Mucosa of descending colon (tissue), 3 donors: Measurements from ENCODE around the gene PIK3C2B. TPM values are rescaled to one million over a fixed set of nuclear protein-coding genes. Genes with fewer than 3 reads are reported as not detected.

Source experiments
- ATAC-seq: fragments of 200-7000 bp; cut with Tn5 transposase; one replicate; pipeline ENCODE4 v1.9.1; 2020; ENCODE audit warnings: mild to moderate bottlenecking, moderate library complexity
- DNase-seq, 3 donors: peaks; one replicate each; pipeline ENCODE4 v3.0.0-alpha.2; 2020
- H3K36me3 ChIP-seq: fragments of 200-600 bp; one replicate; pipeline ENCODE4 v1.8.0; 2021; ENCODE audit warnings: low read depth, mild to moderate bottlenecking
- H3K4me1 ChIP-seq: fragments of 200-600 bp; one replicate; pipeline ENCODE4 v1.8.0; 2021; ENCODE audit warnings: low read depth, mild to moderate bottlenecking
- H3K4me3 ChIP-seq: fragments of 200-600 bp; one replicate; pipeline ENCODE4 v1.8.0; 2021; ENCODE audit warnings: mild to moderate bottlenecking
- H3K9me3 ChIP-seq: fragments of 200-600 bp; one replicate; pipeline ENCODE4 v1.8.0; 2021; ENCODE audit warnings: mild to moderate bottlenecking
- intact Hi-C, 2 donors: fragments of 100-400 bp; cut with DNase I in 1 of 2; cut with micrococcal nuclease in 1 of 2; formaldehyde crosslinking; loops; one replicate each; pipeline versions ENCODE4 v1.11.0 to v1.11.1; 2022; cut with DNase I, micrococcal nuclease
- total RNA-seq, 3 donors: library from RNA; stranded (reverse); fragmentation: NEBNext Ultra II Directional in 2 of 3; extraction: Animal tissue kit (Norgen Biotek cat#: 25700) in 2 of 3; gene quantifications; one replicate each; pipeline versions ENCODE4 v1.2.1 to v1.2.4, GENCODE V29; 2021 to 2023
- TF ChIP-seq, protein P1 (sequence below): fragments of 200-600 bp; IDR thresholded peaks from one replicate; pipeline ENCODE4 v1.8.0; 2022; ENCODE audit warnings: antibody characterized with exemption, mild to moderate bottlenecking
- donor health status: DM: no; HTN: no; CAD: no; lungs with moderate emphysema.
- donor health status: DM: no; HTN: no; CAD: no.
- donor health status: DM: no; HTN: yes; CAD: no.

PIK3C2B gene
- total RNA-seq, 3 donors from 2014 or later = 66.5 to 117 (median 90.4) TPM

DNA sequence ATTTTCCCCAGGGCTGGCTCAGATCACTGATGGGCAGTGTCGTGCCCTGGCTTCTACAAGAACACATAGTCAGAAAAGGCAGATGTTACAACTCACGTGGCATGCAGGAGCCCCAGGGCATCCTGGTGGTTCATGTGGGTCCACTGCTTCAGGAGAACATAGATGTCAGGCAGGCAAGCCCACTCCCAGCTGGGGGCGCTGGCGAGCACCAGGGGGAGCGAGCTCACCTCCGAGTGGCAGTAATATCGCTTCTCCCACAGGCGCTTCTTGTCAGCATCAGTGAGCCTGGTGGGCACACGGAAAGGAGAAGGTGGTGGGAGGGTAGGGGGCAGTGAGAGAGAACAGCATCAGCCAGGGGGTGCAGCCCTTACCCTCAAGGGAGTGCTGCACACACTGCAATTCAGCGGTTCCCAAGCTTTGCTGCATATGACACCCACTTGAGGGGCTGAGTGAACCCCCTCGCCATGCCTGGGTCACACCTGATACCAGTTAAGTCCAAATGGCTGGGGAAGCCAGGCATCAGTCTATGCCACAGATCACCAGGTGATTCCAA, 48.7 kb downstream of the PIK3C2B start:
- Histone ChIP-seq H3K36me3 (peaks cover 7% of the 10 kb centered on the region), H3K4me3 (no peak overlapping the region), H3K4me1 (peaks cover 34% of the 10 kb centered on the region), H3K9me3 (no peaks in the 10 kb centered on the region)
- TF ChIP-seq, protein P1, sequence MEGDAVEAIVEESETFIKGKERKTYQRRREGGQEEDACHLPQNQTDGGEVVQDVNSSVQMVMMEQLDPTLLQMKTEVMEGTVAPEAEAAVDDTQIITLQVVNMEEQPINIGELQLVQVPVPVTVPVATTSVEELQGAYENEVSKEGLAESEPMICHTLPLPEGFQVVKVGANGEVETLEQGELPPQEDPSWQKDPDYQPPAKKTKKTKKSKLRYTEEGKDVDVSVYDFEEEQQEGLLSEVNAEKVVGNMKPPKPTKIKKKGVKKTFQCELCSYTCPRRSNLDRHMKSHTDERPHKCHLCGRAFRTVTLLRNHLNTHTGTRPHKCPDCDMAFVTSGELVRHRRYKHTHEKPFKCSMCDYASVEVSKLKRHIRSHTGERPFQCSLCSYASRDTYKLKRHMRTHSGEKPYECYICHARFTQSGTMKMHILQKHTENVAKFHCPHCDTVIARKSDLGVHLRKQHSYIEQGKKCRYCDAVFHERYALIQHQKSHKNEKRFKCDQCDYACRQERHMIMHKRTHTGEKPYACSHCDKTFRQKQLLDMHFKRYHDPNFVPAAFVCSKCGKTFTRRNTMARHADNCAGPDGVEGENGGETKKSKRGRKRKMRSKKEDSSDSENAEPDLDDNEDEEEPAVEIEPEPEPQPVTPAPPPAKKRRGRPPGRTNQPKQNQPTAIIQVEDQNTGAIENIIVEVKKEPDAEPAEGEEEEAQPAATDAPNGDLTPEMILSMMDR = no peak
- DNase-seq = peak; percentile 76 to 82 (median 79)
- intact Hi-C loops = loop anchor here (5.0 kb wide), 1 partner anchor 56 kb away; no protein-coding TSS in a partner anchor
- ATAC-seq = no peak

Other genes with a start within 250 kb of the PIK3C2B start
- gene PLEKHA6, start 134.9 kb downstream of the PIK3C2B start, total RNA-seq = 100 to 1,000 TPM in 2 of 3 donors, 10 to 100 TPM in 1; 82.4 to 154 (median 115) TPM
- 10 to 100 TPM; 56.7 to 60.2 (median 60.1) TPM for gene PPP1R15B, start 83.0 kb downstream of the PIK3C2B start, total RNA-seq
- gene MDM4, start 21.6 kb upstream of the PIK3C2B start, total RNA-seq = 10 to 100 TPM; 52.9 to 84.2 (median 80.2) TPM
- gene LRRN2, start 190.9 kb upstream of the PIK3C2B start, total RNA-seq = 10 to 100 TPM in 2 of 3 donors, 1 to 10 TPM in 1; 4.3 to 33.3 (median 26.4) TPM